Measurements from ENCODE around the gene OSCAR.
A peak's percentile ranks its signal among the peaks of the same experiment; 100 is the strongest.

Gene OSCAR, protein sequence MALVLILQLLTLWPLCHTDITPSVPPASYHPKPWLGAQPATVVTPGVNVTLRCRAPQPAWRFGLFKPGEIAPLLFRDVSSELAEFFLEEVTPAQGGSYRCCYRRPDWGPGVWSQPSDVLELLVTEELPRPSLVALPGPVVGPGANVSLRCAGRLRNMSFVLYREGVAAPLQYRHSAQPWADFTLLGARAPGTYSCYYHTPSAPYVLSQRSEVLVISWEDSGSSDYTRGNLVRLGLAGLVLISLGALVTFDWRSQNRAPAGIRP

DNA sequence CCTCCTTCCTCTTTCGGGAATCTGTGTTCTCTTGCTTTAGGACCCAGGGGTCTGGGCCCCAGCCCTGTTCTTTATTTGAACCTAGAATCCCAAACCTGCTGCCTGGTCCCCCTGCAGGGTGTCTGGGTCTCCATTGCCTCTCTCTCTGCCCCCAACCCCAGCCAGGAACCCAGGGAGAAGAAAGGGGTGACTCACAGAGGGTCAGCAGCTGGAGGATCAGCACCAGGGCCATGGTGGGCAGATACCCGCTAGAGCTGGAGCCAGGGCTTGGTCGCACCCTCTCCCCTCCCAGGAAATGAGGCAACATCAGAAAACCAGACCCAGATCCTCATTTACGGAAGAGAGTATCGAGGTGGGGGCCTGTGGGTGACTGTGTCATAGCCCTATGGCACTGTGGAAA is at the start of gene OSCAR:
OSCAR (minus strand) TSS at position 243 of the 400 bp plus-strand sequence; CDS start at position 232, 11 bp downstream.
- DNase-seq (ENCODE audit: low read depth, low spot score) = no peak

DNA sequence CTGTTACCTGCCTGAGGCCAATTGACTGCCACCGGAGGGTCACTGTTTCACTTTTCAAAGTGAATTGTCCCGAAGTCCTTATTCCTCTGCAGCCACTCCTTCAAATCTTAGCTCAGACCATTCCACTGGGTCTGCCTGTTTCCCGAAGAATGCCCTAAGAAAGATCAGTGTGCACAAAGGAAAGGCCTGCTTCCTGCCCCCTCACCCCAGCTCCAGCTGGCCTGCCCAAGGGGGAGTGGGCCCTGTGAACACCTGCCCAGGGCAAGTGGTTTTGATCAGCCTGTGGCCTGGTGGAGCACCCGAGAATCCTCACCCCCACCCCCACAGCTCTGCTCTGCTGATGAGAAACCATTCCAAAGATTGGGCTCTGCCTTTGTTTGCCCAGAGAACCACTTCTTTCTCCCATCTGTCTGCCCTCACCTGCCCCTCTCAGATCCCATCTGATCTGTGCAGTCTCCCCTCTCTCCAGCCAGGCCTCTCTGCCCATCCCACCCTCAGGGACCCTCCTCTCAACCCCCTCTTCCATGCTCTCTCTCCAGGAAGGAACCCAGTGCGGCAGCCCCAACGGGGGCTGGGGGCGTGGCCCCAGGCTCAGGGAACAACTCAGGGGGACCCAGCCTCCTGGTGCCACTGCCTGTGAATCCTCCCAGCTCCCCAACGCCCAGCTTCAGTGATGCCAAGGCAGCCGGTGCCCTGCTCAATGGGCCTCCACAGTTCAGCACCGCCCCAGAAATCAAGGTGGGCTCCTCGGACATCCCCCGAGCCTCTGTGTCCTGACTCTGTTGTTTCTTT is 48.6 kb upstream of the OSCAR start:
- DNase-seq (ENCODE audit: low read depth, low spot score) = no peak

- DNase-seq (ENCODE audit: low read depth, low spot score) = no peak
Observed at GRCh38 chr19:54148158-54148557, 47.6 kb upstream of the OSCAR start.

- DNase-seq (ENCODE audit: low read depth, low spot score) = no peak
Observed at GRCh38 chr19:54147676-54148075, 47.1 kb upstream of the OSCAR start.

DNA sequence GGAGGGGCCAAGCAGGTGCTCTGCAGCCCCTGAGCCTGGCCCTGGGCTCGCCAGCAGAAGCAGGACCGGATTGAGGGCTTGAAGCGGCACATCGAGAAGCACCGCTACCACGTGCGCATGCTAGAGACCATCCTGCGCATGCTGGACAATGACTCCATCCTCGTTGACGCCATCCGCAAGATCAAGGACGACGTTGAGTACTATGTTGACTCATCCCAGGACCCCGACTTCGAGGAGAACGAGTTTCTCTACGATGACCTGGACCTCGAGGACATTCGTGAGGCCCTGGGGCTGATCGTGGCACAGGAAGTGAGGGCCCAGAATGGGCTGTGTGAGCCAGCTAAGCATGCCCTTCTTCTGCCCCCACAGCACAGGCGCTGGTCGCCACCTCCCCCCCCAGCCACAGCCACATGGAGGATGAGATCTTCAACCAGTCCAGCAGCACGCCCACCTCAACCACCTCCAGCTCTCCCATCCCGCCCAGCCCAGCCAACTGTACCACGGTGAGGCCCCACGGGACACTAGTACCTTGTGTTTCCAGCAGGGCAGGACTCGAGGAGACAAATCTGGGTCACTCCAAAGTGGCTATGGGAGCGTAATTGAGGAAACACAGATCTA is 45.0 kb upstream of the OSCAR start:
- DNase-seq (ENCODE audit: low read depth, low spot score) = no peak

GRCh38 chr19:54142166-54142780 is 41.7 kb upstream of the OSCAR start:
- DNase-seq (ENCODE audit: low read depth, low spot score) = no peak

DNA sequence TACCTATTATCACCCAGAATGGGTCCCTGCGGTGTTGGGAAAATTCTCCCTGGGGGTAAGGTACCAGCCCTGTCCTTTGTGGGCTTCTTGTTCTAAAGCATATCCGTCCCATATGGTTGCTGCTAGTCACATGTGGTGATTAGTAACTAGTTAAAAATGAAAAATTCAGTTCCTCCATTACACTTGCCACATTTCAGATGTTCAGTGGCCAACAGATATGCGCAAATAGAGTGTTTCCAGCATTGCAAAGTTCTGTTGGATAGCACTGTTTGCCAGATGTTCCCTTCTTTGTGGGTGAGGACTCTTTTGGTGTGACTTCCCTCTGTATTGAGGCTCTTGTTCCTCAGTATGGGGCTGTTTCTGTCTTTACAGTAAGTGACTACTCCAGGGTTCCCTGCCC is 40.8 kb upstream of the OSCAR start:
- no peak for DNase-seq (ENCODE audit: low read depth, low spot score)

GRCh38 chr19:54138489-54139256 is 38.1 kb upstream of the OSCAR start:
- DNase-seq (ENCODE audit: low read depth, low spot score) = peak; percentile 32

DNA sequence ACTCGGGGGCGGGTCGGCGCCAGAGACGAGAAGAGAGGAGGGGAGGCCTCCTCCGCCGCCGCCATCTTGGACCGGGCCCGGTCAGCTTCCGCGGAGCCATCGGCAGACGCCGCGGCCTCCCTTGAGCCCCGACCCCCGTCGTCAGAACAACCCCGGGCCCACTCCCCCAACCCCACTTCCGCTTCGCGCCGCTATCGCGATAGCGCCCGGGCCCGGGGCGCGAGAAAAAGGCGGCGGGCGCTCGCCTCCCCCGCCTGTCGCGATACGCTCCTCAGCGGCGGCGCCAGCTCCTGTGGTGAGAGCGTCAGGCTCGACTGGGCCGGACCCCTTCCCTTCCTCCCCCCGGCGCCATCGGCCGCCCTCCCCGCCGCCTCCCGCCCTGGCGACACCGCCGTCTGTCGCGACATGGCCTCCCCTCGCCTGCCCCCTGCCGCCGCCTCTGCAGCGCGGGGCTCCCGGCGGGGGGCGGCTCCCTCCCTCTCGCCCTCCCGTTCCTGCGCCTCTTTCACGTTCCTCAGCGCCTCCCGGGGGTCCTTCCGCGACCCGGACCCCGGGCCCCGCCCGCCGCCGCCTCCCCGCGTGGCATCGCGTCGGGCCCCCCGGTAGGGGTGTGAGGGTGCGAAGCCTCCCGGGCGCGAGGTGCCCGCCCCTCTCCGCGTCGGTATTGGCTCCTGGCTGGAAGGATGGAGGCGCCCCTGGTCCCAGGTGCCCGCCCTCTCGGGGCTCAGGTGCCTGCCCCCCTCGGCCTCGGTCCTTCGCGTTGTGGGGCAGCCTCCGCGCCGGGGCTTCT is 37.3 kb upstream of the OSCAR start, which contains the start of gene CNOT3:
CNOT3 (plus strand) TSS at position 64 of the 790 bp plus-strand sequence. CDS start 5,217 bp downstream, outside the sequence.
- peak; percentile 43 for DNase-seq (ENCODE audit: low read depth, low spot score)

GRCh38 chr19:54136864-54137698 is 36.5 kb upstream of the OSCAR start:
- DNase-seq (ENCODE audit: low read depth, low spot score) = peak; percentile 100

DNA sequence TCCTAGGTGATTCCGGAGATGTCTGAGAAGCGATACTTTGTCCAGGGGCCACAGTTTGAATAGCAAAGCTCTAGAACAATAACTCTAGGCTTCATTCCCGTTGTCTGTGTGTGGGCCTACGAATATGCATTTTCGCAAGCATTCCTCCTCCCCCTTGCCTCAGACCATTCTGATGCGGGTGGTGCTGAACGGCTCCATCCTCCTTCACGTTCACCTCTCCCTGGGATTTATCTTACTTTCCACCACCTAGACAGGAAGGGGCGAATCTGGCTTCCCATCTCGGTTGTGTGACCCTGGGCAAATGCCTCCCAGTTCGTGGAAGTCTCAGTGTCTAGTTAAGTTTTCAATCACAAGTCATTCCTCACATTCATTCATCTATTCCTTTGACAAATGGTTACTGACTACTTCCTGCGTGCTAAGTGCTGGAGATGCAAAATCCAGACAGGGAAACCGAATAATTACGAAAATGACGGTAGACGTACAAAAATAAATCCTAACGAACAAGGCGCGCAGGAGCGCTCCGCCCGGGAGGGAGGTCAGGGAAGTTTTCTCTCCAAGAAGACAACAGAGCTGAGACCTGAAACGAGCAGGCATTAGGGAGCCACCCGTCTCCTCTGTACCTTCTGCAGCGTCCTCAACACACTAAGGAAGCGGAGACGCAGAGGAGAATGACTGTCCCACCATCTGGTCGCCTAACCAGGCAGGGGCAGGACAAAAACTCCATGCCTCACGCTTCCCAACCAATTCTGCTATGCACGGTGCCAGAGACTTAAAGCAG is 35.7 kb upstream of the OSCAR start:
- no peak for DNase-seq (ENCODE audit: low read depth, low spot score)

GRCh38 chr19:54133957-54134590 is 33.5 kb upstream of the OSCAR start:
- DNase-seq (ENCODE audit: low read depth, low spot score) = no peak

DNA sequence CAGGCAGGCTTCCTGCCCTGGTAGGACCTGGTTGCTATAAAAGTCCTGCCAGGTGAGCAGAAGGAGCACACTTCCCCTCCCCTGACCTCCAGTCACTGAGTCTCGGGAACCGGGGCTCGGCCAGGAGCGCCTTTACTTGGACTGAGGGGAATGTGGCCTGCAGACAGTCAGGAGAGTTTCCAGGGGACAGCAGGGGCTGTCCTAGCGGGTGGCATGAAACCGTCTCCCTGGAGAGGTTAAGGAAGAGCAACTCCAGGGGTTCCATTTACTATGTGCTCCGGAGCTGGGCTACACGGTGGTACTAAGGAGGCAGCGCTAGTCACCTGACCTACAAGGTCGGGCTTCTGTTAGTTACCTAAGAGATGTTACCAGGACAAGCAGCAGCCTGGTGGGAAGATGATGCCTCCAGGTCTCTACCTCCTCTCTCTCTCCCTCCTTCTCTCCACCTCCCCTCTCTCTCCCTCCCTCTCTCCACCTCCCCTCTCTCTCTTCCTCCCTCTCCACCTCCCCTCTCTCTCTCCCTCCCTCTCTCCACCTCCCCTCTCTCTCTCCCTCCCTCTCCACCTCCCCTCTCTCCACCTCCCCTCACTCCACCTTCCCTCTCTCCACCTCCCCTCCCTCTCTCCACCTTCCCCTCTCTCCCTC is 32.8 kb upstream of the OSCAR start:
- peak; percentile 41 for DNase-seq (ENCODE audit: low read depth, low spot score)

GRCh38 chr19:54129617-54129996 is 29.0 kb upstream of the OSCAR start:
- DNase-seq (ENCODE audit: low read depth, low spot score) = no peak

DNA sequence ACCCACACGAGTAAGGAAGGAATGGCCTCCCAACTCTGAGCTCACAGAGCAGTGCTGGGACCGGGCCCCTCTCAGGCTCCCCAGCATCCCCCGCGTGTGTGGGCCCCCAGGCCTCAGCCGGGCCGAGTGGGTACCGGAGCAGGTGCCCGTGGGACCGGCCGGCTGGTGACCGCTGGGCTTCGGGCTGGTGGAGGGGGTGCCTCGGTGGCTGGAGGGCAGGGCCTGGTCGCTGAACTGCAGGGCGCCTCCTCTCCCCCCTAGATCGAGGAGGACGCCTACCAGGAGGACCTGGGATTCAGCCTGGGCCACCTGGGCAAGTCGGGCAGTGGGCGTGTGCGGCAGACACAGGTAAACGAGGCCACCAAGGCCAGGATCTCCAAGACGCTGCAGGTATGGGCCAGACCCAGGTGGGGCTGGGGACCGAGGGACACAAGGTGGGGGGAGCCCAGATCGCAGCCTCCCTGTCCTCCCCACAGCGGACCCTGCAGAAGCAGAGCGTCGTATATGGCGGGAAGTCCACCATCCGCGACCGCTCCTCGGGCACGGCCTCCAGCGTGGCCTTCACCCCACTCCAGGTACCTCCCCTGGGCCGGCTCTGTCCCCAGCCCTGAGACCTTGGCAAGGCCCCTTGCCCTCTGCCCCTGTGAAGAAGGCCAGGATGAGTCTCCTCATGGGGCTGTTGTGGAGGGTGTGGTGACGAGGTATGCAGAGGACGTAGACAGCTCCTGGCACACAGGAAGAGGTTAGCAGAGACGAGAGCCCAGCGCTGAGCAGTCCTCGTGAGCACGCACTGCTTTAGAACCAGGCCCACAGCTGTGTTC is 28.4 kb upstream of the OSCAR start:
- no peak for DNase-seq (ENCODE audit: low read depth, low spot score)

GRCh38 chr19:54128441-54128725 is 27.8 kb upstream of the OSCAR start:
- DNase-seq (ENCODE audit: low read depth, low spot score) = no peak
